Gastrocnemius medialis (tissue), 4 donors: ENCODE measurements around the gene NUP50.

ENCODE experiments used
- CTCF ChIP-seq, 5 experiments: fragments of 450-650 bp in 3 of 5; fragments of 200-600 bp in 2 of 5; sonication (generic) in 2 of 5; IDR thresholded peaks in 4 of 5; conservative IDR thresholded peaks in 1 of 5; 1 replicate in 4 of 5; 2 replicates in 1 of 5; pipeline ENCODE4 v1.5.1; 2016 to 2019; ENCODE audit warnings: antibody characterized with exemption in 5 of 5, mild to moderate bottlenecking in 3 of 5, moderate library complexity in 3 of 5
- POLR2A ChIP-seq, 2 donors: fragments of 450-650 bp; IDR thresholded peaks; one replicate each; pipeline ENCODE4 v1.6.1; 2017; ENCODE audit warnings: antibody characterized with exemption in 2 of 2, mild to moderate bottlenecking in 2 of 2, moderate library complexity in 2 of 2

- TF ChIP-seq CTCF (IDR thresholded peaks at IDR 0.05 in 4 of 5, conservative IDR thresholded peaks at IDR 0.05 in 1 of 5) (no peak), POLR2A (IDR thresholded peaks at IDR 0.05) (no peak)
Observed at GRCh38 chr22:45231293-45231692, 67.6 kb downstream of the NUP50 start.
